DOHH2 (cell line): ENCODE results near the gene SOST.

Experiments
- H3F3A ChIP-seq: fragments of 200-600 bp; sonication (generic), shearing (Covaris generic); 2 replicates; pipeline ENCODE4 v1.6.0; 2016; ENCODE audit warnings: antibody characterized with exemption, mild to moderate bottlenecking; ENCODE audit not compliant: control insufficient read depth, insufficient read depth
- H3K27ac ChIP-seq: fragments of 200-600 bp; sonication (generic); 2 replicates; pipeline ENCODE4 v1.5.1; 2014; ENCODE audit warnings: low read depth, mild to moderate bottlenecking, low read length, moderate library complexity
- H3K27me3 ChIP-seq: fragments of 200-600 bp; sonication (generic); 2 replicates; pipeline ENCODE4 v1.6.1; 2014; ENCODE audit warnings: mild to moderate bottlenecking, low read length, mixed read lengths; ENCODE audit not compliant: control insufficient read depth
- H3K36me3 ChIP-seq: fragments of 200-600 bp; sonication (generic); 2 replicates; pipeline ENCODE4 v1.6.1; 2014; ENCODE audit warnings: mild to moderate bottlenecking, low read length, moderate library complexity, mixed read lengths; ENCODE audit not compliant: control insufficient read depth
- H3K4me1 ChIP-seq: fragments of 200-600 bp; sonication (generic); 2 replicates; pipeline ENCODE4 v1.6.1; 2014; ENCODE audit warnings: mild to moderate bottlenecking, low read length, mixed read lengths; ENCODE audit not compliant: control insufficient read depth
- H3K4me2 ChIP-seq: fragments of 200-600 bp; sonication (generic); 2 replicates; pipeline ENCODE4 v1.6.0; 2014; ENCODE audit warnings: mild to moderate bottlenecking, low read length, moderate library complexity
- H3K4me3 ChIP-seq: fragments of 200-600 bp; sonication (generic); 2 replicates; pipeline ENCODE4 v1.5.1; 2014; ENCODE audit warnings: mild to moderate bottlenecking, low read length, mixed read lengths
- H3K79me2 ChIP-seq: fragments of 200-600 bp; sonication (generic); 2 replicates; pipeline ENCODE4 v1.6.1; 2014; ENCODE audit warnings: mild to moderate bottlenecking, low read length, mixed read lengths; ENCODE audit not compliant: control insufficient read depth
- H3K9me2 ChIP-seq: fragments of 200-600 bp; sonication (generic); replicated peaks from 2 replicates; pipeline ENCODE4 v1.6.1; 2014; ENCODE audit warnings: mild to moderate bottlenecking, low read length, mixed read lengths; ENCODE audit not compliant: control insufficient read depth
- H3K9me3 ChIP-seq: fragments of 200-600 bp; sonication (generic); 2 replicates; pipeline ENCODE4 v1.6.1; 2014; ENCODE audit warnings: antibody characterized with exemption, low read length, mixed read lengths; ENCODE audit not compliant: control insufficient read depth, insufficient read depth
- H4K20me1 ChIP-seq: fragments of 200-600 bp; sonication (generic); 2 replicates; pipeline ENCODE4 v1.6.0; 2014; ENCODE audit warnings: low read depth, mild to moderate bottlenecking, antibody characterized with exemption, low read length, moderate library complexity; ENCODE audit not compliant: control insufficient read depth, insufficient read depth
- CTCF ChIP-seq: fragments of 200-600 bp; sonication (generic); IDR thresholded peaks from one replicate; pipeline ENCODE4 v1.5.1; 2014; ENCODE audit warnings: antibody characterized with exemption, mild to moderate bottlenecking, low read depth, low read length; ENCODE audit not compliant: poor library complexity, severe bottlenecking
- EZH2phosphoT487 ChIP-seq: fragments of 200-600 bp; sonication (generic); IDR thresholded peaks from 2 replicates; pipeline ENCODE4 v1.6.1; 2017; ENCODE audit warnings: borderline replicate concordance, mild to moderate bottlenecking, antibody characterized with exemption, low read length, moderate library complexity, mixed read lengths

The SOST gene

GRCh38 chr17:43778337-43779144 lies 19.9 kb upstream of the SOST start, which contains the start of gene DUSP3:
DUSP3 (minus strand) TSS chr17:43778977; CDS start chr17:43778924, 53 bp downstream.
- Histone ChIP-seq H3K36me3 (no peaks in the 10 kb centered on the region), H3K4me2 (peak within 1 kb of the TSS; percentile 97), H3F3A (no peaks in the 10 kb centered on the region), H3K4me3 (peak within 1 kb of the TSS; percentile 86), H3K4me1 (peaks cover 11% of the 10 kb centered on the region; the same call in 1 of the 2 replicates), H3K9me2 (no peaks in the 10 kb centered on the region), H3K27me3 (peaks cover 37% of the 10 kb centered on the region), H3K9me3 (no peaks in the 10 kb centered on the region), H3K27ac (no peak within 1 kb of the TSS), H4K20me1 (no peaks in the 10 kb centered on the region), H3K79me2 (no peaks in the 10 kb centered on the region)
- TF ChIP-seq CTCF (no peak), EZH2phosphoT487 (no peak)

- H3F3A ChIP-seq = no peaks in the 10 kb centered on the region
- H3K9me3 ChIP-seq = no peaks in the 10 kb centered on the region
- no peaks in the 10 kb centered on the region for H3K79me2 ChIP-seq
- H3K36me3 ChIP-seq = no peaks in the 10 kb centered on the region
- no peak overlapping the region for H3K4me3 ChIP-seq
- H3K4me2 ChIP-seq = no peak overlapping the region
- no peaks in the 10 kb centered on the region for H4K20me1 ChIP-seq
- H3K27me3 ChIP-seq = peaks cover 17% of the 10 kb centered on the region
- H3K4me1 ChIP-seq = peaks cover 14% of the 10 kb centered on the region; the same call in 1 of the 2 replicates
- H3K9me2 ChIP-seq = no peaks in the 10 kb centered on the region
- H3K27ac ChIP-seq = no peak overlapping the region
- TF ChIP-seq EZH2phosphoT487 (no peak), CTCF (no peak)
These were observed 16.0 kb upstream of the SOST start for GRCh38 chr17:43774304-43775250.

- TF ChIP-seq EZH2phosphoT487 = no peak
- no peak for TF ChIP-seq CTCF
- no peak overlapping the region for H3K27ac ChIP-seq
- H3K4me1 ChIP-seq = peaks cover 14% of the 10 kb centered on the region
- peaks cover 5% of the 10 kb centered on the region for H3K27me3 ChIP-seq
- H3K9me2 ChIP-seq = no peaks in the 10 kb centered on the region
- no peaks in the 10 kb centered on the region for H3K36me3 ChIP-seq
- H3K4me2 ChIP-seq = no peak overlapping the region
- no peaks in the 10 kb centered on the region for H3K79me2 ChIP-seq
- no peaks in the 10 kb centered on the region for H3K9me3 ChIP-seq
- H3F3A ChIP-seq = no peaks in the 10 kb centered on the region
- no peak overlapping the region for H3K4me3 ChIP-seq
- no peaks in the 10 kb centered on the region for H4K20me1 ChIP-seq
These were observed 14.5 kb upstream of the SOST start for GRCh38 chr17:43772877-43773648.
